B cell (primary cell): ENCODE results near the gene ARID3B. TPM values are rescaled to one million over a fixed set of nuclear protein-coding genes. Genes with fewer than 3 reads are reported as not detected.

Experiments
- ATAC-seq: fragments of 200-7000 bp; cut with Tn5 transposase; one replicate; pipeline ENCODE4 v1.10.0; 2021; ENCODE audit warnings: low read depth, mild to moderate bottlenecking, moderate number of reproducible peaks, moderate library complexity
- CTCF ChIA-PET: fragments of 350-600 bp; sonication (Branson Sonifier 250); formaldehyde crosslinking; loops from one replicate; lab custom pipeline; 2021; ENCODE audit warnings: antibody characterized with exemption, inconsistent platforms; lab: Charles Lee
- POLR2A ChIA-PET: fragments of 350-600 bp; sonication (Branson Sonifier 250); formaldehyde crosslinking; loops from one replicate; lab custom pipeline; 2021; ENCODE audit warnings: antibody characterized with exemption; lab: Charles Lee
- DNase-seq: peaks from one replicate; pipeline ENCODE4 v3.0.0; 2013
- H2AFZ ChIP-seq: 2 replicates; pipeline ENCODE4 v1.6.1; 2012; ENCODE audit warnings: mild to moderate bottlenecking, low read depth, low read length; ENCODE audit not compliant: insufficient read depth, poor library complexity, severe bottlenecking
- H3K27ac ChIP-seq, 2 donors: 1 replicate in 1 of 2; 2 replicates in 1 of 2; pipeline ENCODE4 v1.5.1; 2012 to 2013; ENCODE audit warnings: low read length in 2 of 2, mild to moderate bottlenecking in 2 of 2, moderate library complexity in 1 of 2
- H3K27me3 ChIP-seq, 4 experiments: fragments of 200-600 bp in 1 of 4; sonication (generic) in 1 of 4; replicated peaks in 1 of 4; 1 replicate in 2 of 4; 2 replicates in 2 of 4; pipeline versions ENCODE4 v1.6.1 to v1.7.0; 2013 to 2016; ENCODE audit warnings: low read length in 3 of 4, mild to moderate bottlenecking in 2 of 4, mixed read lengths in 1 of 4, moderate library complexity in 1 of 4; ENCODE audit not compliant: insufficient read depth in 4 of 4, control insufficient read depth in 3 of 4; ENCODE audit errors: control extremely low read depth in 1 of 4
- H3K36me3 ChIP-seq, 2 experiments: replicated peaks in 1 of 2; 1 replicate in 1 of 2; 2 replicates in 1 of 2; pipeline versions ENCODE4 v1.6.1 to v1.7.1; 2013; ENCODE audit warnings: low read length in 1 of 2; ENCODE audit not compliant: insufficient read depth in 2 of 2, control insufficient read depth in 1 of 2; ENCODE audit errors: control extremely low read depth in 1 of 2, extremely low read depth in 1 of 2
- H3K4me1 ChIP-seq, 2 donors: fragments of 200-600 bp in 1 of 2; sonication (generic) in 1 of 2; 1 replicate in 1 of 2; 2 replicates in 1 of 2; pipeline versions ENCODE4 v1.5.1 to v1.6.1; 2013 to 2017; ENCODE audit warnings: low read length in 2 of 2; ENCODE audit not compliant: control insufficient read depth in 2 of 2, insufficient read depth in 2 of 2
- H3K4me2 ChIP-seq: replicated peaks from 2 replicates; pipeline ENCODE3; 2012; ENCODE audit warnings: mild to moderate bottlenecking, low read depth, low read length; ENCODE audit not compliant: poor library complexity, severe bottlenecking
- H3K4me3 ChIP-seq, 5 experiments: fragments of 200-600 bp in 1 of 5; sonication (generic) in 1 of 5; 1 replicate in 3 of 5; 2 replicates in 2 of 5; pipeline versions ENCODE4 v1.5.1 to v1.7.0; 2011 to 2016; ENCODE audit warnings: low read length in 4 of 5, mild to moderate bottlenecking in 4 of 5, low read depth in 2 of 5, control low read depth in 1 of 5, moderate library complexity in 1 of 5; ENCODE audit not compliant: insufficient read depth in 1 of 5; ENCODE audit errors: control extremely low read depth in 1 of 5, extremely low read depth in 1 of 5
- H3K79me2 ChIP-seq: fragments of 200-600 bp; sonication (generic); one replicate; pipeline ENCODE4 v1.6.0; 2016; ENCODE audit warnings: low read length; ENCODE audit not compliant: control insufficient read depth, insufficient read depth
- H3K9ac ChIP-seq: fragments of 200-600 bp; sonication (generic); 2 replicates; pipeline ENCODE4 v1.6.1; 2017; ENCODE audit warnings: mild to moderate bottlenecking, low read length, moderate library complexity
- H3K9me3 ChIP-seq, 3 donors: one replicate each; pipeline versions ENCODE4 v1.6.1 to v1.7.1; 2013; ENCODE audit warnings: low read length in 2 of 3; ENCODE audit not compliant: control insufficient read depth in 2 of 3, insufficient read depth in 1 of 3; ENCODE audit errors: control extremely low read depth in 1 of 3
- H4K20me1 ChIP-seq: 2 replicates; pipeline ENCODE4 v1.6.0; 2012; ENCODE audit warnings: mild to moderate bottlenecking, low read length; ENCODE audit not compliant: insufficient read depth, control insufficient read depth, poor library complexity, severe bottlenecking
- H3K27ac Mint-ChIP-seq: one replicate; pipeline ENCODE4 v1.8.0; 2021; ENCODE audit warnings: mixed read lengths
- H3K27me3 Mint-ChIP-seq: one replicate; pipeline ENCODE4 v1.8.0; 2021; ENCODE audit warnings: mixed read lengths
- H3K4me1 Mint-ChIP-seq: one replicate; pipeline ENCODE4 v1.8.0; 2021; ENCODE audit warnings: mixed read lengths
- H3K4me3 Mint-ChIP-seq: one replicate; pipeline ENCODE4 v1.8.0; 2021; ENCODE audit warnings: mixed read lengths
- H3K9me3 Mint-ChIP-seq: one replicate; pipeline ENCODE4 v1.8.0; 2022; ENCODE audit warnings: mixed read lengths; ENCODE audit not compliant: insufficient read depth
- EZH2 ChIP-seq: IDR thresholded peaks from 2 replicates; pipeline ENCODE4 v1.6.1; 2012; ENCODE audit warnings: borderline replicate concordance, low read depth, mild to moderate bottlenecking, moderate library complexity, low read length; ENCODE audit not compliant: insufficient read depth, poor library complexity, severe bottlenecking
- WGBS: methylation state at CpG from one replicate; pipeline ENCODE4 v1.1.5; 2013; ENCODE audit warnings: missing lambda C conversion rate; ENCODE audit not compliant: insufficient coverage; 5-methylcytosine and 5-hydroxymethylcytosine counted together
- intact Hi-C: fragments of 100-400 bp; cut with micrococcal nuclease; formaldehyde crosslinking; loops from one replicate; pipeline ENCODE4 v1.10.0; 2022
- polyA plus RNA-seq: library from polyadenylated mRNA; depleted of rRNA; stranded (reverse); fragments of >200 nt; gene quantifications from 2 replicates; pipeline ENCODE4 v1.2.3, GENCODE V29; 2012
- total RNA-seq, 2 donors: library from RNA; stranded (reverse); fragments of 120-200 nt in 1 of 2; gene quantifications; 1 replicate in 1 of 2; 2 replicates in 1 of 2; pipeline versions ENCODE4 v1.2.3 to v1.2.4, GENCODE V29; 2013 to 2022
- TF ChIP-seq, protein P1 (sequence below): fragments of 200-600 bp; IDR thresholded peaks from one replicate; pipeline ENCODE4 v1.8.0; 2022; ENCODE audit warnings: antibody characterized with exemption, mild to moderate bottlenecking

The ARID3B gene
- total and polyA plus RNA-seq, 2 donors (not counting 1 experiment from before 2014, with no cell fraction given), result 23.0 to 31.0 TPM

DNA sequence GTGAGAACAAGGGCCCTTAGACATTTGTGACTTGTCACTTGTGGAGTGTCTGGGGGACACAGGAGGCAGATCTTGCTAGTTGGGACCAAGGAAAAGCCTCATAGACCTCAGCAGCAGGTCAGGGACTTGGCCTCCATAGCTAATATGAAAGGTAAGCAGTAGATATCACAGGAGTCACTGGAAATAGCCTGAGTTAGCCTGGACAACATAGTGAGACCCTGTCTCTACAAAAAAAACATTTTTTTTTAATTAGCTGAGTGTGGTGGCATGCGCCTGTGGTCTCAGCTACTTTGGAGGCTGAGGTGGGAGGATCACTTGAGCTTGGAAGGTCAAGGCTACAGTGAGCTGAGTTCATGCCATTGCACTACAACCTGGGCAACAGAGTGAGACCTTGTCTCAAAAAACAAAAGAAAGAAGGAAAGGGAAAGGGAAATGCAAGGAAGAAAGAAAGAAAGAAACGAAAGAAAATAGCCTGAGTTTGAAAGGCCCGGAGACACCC, 37.5 kb downstream of the ARID3B start:
- H3K4me1 Mint-ChIP-seq, result no peaks in the 10 kb centered on the region
- Histone ChIP-seq H3K9ac (no peak overlapping the region), H3K4me2 (no peak overlapping the region), H3K27ac (no peak overlapping the region), H4K20me1 (no peaks in the 10 kb centered on the region), H3K27me3 (no peaks in the 10 kb centered on the region), H3K4me1 (no peaks in the 10 kb centered on the region), H3K36me3 (peaks cover 12 to 50% of the 10 kb centered on the region in 2 experiments), H3K9me3 (no peaks in the 10 kb centered on the region), H3K4me3 (no peak overlapping the region), H3K79me2 (peaks cover 3% of the 10 kb centered on the region), H2AFZ (no peak overlapping the region)
- H3K9me3 Mint-ChIP-seq, result no peaks in the 10 kb centered on the region
- H3K4me3 Mint-ChIP-seq, result no peak overlapping the region
- no peak overlapping the region for H3K27ac Mint-ChIP-seq
- ATAC-seq (no peak), DNase-seq (no peak)
- TF ChIP-seq, protein P1, sequence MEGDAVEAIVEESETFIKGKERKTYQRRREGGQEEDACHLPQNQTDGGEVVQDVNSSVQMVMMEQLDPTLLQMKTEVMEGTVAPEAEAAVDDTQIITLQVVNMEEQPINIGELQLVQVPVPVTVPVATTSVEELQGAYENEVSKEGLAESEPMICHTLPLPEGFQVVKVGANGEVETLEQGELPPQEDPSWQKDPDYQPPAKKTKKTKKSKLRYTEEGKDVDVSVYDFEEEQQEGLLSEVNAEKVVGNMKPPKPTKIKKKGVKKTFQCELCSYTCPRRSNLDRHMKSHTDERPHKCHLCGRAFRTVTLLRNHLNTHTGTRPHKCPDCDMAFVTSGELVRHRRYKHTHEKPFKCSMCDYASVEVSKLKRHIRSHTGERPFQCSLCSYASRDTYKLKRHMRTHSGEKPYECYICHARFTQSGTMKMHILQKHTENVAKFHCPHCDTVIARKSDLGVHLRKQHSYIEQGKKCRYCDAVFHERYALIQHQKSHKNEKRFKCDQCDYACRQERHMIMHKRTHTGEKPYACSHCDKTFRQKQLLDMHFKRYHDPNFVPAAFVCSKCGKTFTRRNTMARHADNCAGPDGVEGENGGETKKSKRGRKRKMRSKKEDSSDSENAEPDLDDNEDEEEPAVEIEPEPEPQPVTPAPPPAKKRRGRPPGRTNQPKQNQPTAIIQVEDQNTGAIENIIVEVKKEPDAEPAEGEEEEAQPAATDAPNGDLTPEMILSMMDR, result no peak
- no peak for TF ChIP-seq EZH2
- ChIA-PET CTCF (no interaction called here), POLR2A (interaction anchor here (0.6 kb wide), 1 partner anchor 65 kb away, joined by 4 read pairs; no protein-coding TSS in a partner anchor)
- no peaks in the 10 kb centered on the region for H3K27me3 Mint-ChIP-seq
- WGBS, result 97% methylated on average over 2 of the region's 3 CpGs
- intact Hi-C loops, result no loop called here

- H3K27ac Mint-ChIP-seq, result no peak overlapping the region
- POLR2A ChIA-PET, result no interaction called here
- peaks cover 3% of the 10 kb centered on the region for H3K79me2 ChIP-seq
- H3K27ac ChIP-seq, result no peak overlapping the region
- TF ChIP-seq EZH2, result no peak
- TF ChIP-seq, protein P1, result no peak
- CTCF ChIA-PET, result no interaction called here
- 100% methylated on average over 6 of the region's 9 CpGs for WGBS
- no peaks in the 10 kb centered on the region for H3K9me3 Mint-ChIP-seq
- H3K4me3 ChIP-seq, result no peak overlapping the region
- H3K9me3 ChIP-seq, result no peaks in the 10 kb centered on the region
- DNase-seq, result no peak
- H3K9ac ChIP-seq, result no peak overlapping the region
- no peak for ATAC-seq
- H3K4me1 Mint-ChIP-seq, result no peaks in the 10 kb centered on the region
- no peak overlapping the region for H2AFZ ChIP-seq
- no peaks in the 10 kb centered on the region for H3K27me3 Mint-ChIP-seq
- intact Hi-C loops, result no loop called here
- no peak overlapping the region for H3K4me2 ChIP-seq
- H3K4me3 Mint-ChIP-seq, result no peak overlapping the region
- no peaks in the 10 kb centered on the region for H3K4me1 ChIP-seq
- no peaks in the 10 kb centered on the region for H4K20me1 ChIP-seq
- no peaks in the 10 kb centered on the region for H3K27me3 ChIP-seq
- peaks cover 11 to 51% of the 10 kb centered on the region in 2 experiments for H3K36me3 ChIP-seq
Measured at GRCh38 chr15:74579001-74579400, 38.0 kb downstream of the ARID3B start.
